ENCODE results near the gene EXOSC2.
A peak's percentile ranks its signal among the peaks of the same experiment; 100 is the strongest.

EXOSC2 gene

DNA sequence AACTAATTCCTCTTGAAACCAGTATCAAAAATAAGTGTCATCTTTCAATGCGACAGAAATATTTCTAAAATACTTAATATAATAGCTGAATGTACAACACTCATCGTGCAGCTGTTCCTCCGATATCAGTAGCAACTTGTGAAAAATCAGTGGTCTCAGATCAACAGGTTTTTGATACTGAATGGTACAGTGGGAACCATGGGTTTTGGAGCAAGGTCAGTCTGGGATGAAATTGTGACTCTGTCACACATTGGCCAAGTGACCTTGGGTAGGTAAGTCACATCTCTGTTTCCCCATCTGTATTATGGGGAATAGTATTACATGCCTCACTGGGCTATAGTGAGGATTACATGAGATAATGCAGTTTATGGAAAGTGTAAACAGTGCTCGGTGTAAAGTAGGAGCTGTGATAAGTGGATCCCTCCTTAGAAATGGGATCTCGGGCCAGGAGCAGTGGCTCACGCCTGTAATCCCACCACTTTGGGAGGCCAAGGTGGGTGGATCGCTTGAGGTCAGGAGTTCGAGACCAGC lies 17.3 kb downstream of the EXOSC2 start:
- DNase-seq (ENCODE audit: insufficient read length, low spot score) (no peak), FAIRE-seq (no peak)
- TF ChIP-seq, protein P1, sequence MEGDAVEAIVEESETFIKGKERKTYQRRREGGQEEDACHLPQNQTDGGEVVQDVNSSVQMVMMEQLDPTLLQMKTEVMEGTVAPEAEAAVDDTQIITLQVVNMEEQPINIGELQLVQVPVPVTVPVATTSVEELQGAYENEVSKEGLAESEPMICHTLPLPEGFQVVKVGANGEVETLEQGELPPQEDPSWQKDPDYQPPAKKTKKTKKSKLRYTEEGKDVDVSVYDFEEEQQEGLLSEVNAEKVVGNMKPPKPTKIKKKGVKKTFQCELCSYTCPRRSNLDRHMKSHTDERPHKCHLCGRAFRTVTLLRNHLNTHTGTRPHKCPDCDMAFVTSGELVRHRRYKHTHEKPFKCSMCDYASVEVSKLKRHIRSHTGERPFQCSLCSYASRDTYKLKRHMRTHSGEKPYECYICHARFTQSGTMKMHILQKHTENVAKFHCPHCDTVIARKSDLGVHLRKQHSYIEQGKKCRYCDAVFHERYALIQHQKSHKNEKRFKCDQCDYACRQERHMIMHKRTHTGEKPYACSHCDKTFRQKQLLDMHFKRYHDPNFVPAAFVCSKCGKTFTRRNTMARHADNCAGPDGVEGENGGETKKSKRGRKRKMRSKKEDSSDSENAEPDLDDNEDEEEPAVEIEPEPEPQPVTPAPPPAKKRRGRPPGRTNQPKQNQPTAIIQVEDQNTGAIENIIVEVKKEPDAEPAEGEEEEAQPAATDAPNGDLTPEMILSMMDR (IDR thresholded peaks at IDR 0.05; ENCODE audit: insufficient read depth, missing control alignments), result no peak

DNA sequence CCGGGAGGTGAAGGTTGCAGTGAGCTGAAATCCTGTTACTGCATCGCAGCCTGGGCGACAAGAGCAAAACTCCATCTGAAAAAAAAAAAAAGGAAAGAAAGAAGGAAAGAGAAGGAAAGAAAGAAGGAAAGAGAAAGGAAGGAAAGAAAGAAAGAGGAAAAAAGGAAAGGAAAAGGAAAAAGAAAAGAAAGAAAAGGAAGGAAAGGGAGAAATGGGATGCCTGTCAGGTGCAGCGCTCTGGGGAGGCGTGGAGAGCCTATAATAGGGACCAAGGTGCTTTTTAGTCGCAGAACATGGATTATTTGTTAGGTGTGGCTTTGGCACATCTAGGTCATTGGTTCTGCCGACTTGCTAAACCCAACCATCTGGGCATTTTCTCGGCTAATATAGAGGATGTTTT lies 17.9 kb downstream of the EXOSC2 start:
- TF ChIP-seq, protein P1 (IDR thresholded peaks at IDR 0.05; ENCODE audit: insufficient read depth, missing control alignments), result no peak
- FAIRE-seq, result no peak
- no peak for DNase-seq (ENCODE audit: insufficient read length, low spot score)

DNA sequence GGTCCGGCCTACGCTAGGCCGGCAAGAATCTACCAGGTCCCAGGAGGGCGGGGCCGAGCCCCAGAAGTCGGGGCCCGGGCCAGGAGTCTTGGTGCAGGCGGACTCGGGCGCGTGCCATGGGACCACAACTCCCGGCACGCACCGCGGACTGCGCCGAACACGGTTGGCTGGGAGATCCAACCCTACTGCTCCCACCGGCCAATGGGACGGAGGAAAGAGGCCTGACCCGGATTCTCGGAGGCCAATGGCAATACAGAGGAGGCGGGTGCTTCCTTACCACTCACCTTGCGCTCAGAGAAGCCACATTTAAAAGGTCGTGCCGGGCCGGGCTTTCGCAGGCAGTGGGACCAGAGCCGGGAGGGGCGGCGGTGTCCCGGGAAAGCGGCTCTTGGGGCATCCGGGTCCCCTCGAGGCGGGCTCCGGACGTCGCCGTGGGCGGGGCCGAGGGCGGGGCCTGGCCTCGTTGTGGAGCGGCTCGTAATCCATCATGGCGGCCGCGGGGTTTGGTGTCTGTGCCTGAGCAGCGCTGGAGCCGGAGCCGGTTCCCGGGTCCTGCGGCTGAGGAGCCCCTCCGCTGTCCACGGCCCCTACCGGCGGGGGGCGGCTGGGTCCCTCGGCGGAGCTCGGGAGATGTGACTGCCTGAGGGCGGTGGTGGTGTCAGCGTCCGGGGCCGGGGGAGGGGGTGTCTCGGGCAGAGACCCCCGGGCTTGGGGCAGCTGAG lies 19.1 kb downstream of the EXOSC2 start:
- FAIRE-seq, result no peak
- peak; percentile 95 for DNase-seq (ENCODE audit: insufficient read length, low spot score)
- TF ChIP-seq, protein P1 (IDR thresholded peaks at IDR 0.05; ENCODE audit: insufficient read depth, missing control alignments), result no peak

DNA sequence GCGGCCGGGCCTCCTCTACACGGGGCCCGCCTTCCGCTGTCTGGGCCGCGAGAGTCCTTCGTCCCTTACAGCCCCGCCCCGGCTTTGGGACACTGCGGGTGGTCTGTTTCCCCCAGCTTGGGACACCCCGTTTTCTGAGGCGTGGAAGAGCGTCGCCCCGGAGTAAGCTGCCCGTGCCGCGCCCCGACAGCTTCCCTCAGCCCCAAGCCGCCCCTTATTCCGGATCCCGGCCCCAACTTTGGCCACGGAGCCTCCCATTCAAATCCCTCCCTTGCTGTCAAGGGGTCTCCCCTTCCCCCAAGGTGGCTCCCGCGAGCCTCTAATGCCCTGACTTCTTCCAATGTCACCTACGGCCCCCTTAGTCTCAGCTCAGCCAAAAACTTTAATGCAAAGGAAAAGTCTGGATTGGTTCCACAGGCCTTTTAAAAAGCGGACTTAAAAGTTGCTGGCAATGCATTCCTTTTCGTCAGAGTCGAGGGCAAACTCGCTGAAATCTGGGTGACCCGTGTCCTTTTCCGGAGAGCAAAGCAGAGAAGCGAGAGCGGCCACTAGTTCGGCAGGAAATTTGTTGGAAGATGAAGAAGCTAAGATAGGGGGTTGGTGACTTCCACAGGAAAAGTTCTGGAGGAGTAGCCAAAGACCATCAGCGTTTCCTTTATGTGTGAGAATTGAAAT lies 19.8 kb downstream of the EXOSC2 start:
- TF ChIP-seq, protein P1 (IDR thresholded peaks at IDR 0.05; ENCODE audit: insufficient read depth, missing control alignments), result no peak
- DNase-seq (ENCODE audit: insufficient read length, low spot score) (no peak), FAIRE-seq (no peak)

DNA sequence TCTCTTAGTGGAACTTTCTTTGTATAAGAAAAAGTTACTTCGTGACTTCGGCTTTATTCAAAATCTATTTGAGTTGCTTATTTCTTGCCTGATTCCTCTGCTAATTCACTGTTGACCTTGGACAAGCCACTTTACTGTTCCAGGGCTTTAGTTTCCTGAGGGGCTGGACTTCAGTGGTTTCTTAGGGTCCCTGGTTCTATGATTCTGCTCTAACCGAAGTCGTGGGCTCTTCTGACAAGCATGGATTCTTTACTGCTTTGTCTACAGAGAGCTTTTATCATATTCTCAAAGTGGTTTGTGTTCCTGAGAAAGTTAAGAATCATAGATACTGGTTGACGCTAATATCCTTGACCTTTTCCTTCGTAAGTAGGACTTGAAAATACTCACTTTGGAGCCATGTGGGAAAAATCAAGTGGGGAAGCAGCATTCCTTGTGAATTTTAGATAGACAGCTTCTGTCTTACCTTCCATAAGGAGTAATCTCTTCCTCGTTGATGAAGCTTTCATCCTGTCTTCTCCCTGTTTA lies 21.1 kb downstream of the EXOSC2 start:
- no peak for DNase-seq (ENCODE audit: insufficient read length, low spot score)
- FAIRE-seq, result no peak
- TF ChIP-seq, protein P1 (IDR thresholded peaks at IDR 0.05; ENCODE audit: insufficient read depth, missing control alignments), result no peak

DNA sequence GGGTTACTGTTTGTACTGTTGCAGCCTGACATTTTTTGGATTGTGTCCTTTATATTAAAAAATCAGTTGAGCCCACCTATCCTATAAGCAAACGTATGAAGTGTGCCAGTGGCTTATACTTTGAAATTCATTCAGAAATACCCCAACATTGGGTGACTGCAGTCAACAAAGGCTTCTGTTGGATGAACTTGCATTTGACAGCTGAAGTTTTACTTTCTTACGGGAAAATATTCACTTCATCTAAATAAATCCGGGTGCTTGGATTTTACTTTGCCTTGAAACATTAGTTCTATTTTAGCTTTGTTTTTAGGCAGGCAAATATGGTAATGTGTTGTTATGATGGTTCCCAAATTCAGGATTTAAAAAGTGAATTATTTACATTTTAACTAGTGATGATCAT lies 21.7 kb downstream of the EXOSC2 start:
- TF ChIP-seq, protein P1 (IDR thresholded peaks at IDR 0.05; ENCODE audit: insufficient read depth, missing control alignments), result no peak

More for the DNA sequence above, 21.7 kb downstream of the EXOSC2 start:
- FAIRE-seq (no peak), DNase-seq (ENCODE audit: insufficient read length, low spot score) (no peak)
